ENCODE data around the gene MOB2. TPM values are rescaled to one million over a fixed set of nuclear protein-coding genes. Genes with fewer than 3 reads are reported as not detected.
A peak's percentile ranks its signal among the peaks of the same experiment; 100 is the strongest.

MOB2 gene, protein sequence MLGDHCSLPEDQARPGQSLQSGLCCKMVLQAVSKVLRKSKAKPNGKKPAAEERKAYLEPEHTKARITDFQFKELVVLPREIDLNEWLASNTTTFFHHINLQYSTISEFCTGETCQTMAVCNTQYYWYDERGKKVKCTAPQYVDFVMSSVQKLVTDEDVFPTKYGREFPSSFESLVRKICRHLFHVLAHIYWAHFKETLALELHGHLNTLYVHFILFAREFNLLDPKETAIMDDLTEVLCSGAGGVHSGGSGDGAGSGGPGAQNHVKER
- total RNA-seq (10 to 100 TPM; 13.7 to 23.3 (median 17.7) TPM), polyA plus RNA-seq (10 to 100 TPM; 25.1 to 30.4 TPM)

DNA sequence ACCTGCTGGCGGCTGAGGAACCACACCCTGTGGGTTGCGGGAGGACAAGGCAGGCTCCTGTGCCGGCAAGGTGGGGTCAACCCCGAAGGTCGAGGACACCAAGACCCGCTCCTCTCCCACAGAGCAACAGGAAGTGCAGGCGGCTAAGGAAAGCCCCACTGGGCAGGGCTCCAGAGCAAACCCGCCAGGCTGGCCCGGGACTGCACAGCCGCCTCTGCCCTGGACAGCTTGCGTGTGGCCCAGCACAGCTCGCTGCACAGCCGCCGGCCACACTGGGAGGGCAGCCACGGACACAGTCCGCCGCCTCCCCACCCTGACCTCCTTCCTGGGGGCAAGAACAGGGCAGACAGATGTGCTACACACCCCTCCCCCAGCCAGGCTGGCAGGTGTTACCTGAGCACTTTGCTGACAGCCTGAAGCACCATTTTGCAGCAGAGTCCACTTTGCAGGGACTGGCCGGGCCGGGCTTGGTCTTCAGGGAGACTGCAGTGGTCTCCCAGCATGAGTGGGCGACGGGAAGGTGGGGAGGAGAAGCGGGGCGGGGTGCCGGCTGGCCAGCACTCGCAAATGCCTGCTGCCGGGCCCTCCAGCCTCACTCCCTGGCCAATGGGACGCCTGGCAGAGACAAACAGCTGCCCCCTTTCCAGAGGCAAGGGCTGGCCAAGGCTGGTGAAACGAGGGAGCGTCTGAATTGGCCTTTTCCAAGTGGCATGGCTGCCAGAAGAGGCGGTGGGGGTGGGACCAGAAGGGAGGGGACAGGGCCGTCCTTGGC is at the start of gene MOB2:
Gene MOB2 (minus strand): TSS at position 726 of the 772 bp plus-strand sequence. CDS start 223 bp downstream, at position 503.
- intact Hi-C loops (cut with DNase I): no loop called here
- peak within 1 kb of the TSS in 2 of 4 donors; percentile 33 to 41 for H3K27ac ChIP-seq
- TF ChIP-seq, protein P1, sequence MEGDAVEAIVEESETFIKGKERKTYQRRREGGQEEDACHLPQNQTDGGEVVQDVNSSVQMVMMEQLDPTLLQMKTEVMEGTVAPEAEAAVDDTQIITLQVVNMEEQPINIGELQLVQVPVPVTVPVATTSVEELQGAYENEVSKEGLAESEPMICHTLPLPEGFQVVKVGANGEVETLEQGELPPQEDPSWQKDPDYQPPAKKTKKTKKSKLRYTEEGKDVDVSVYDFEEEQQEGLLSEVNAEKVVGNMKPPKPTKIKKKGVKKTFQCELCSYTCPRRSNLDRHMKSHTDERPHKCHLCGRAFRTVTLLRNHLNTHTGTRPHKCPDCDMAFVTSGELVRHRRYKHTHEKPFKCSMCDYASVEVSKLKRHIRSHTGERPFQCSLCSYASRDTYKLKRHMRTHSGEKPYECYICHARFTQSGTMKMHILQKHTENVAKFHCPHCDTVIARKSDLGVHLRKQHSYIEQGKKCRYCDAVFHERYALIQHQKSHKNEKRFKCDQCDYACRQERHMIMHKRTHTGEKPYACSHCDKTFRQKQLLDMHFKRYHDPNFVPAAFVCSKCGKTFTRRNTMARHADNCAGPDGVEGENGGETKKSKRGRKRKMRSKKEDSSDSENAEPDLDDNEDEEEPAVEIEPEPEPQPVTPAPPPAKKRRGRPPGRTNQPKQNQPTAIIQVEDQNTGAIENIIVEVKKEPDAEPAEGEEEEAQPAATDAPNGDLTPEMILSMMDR (IDR thresholded peaks at IDR 0.05): no peak
- H3K36me3 ChIP-seq: no peaks in the 10 kb centered on the region
- no peaks in the 10 kb centered on the region for H3K27me3 ChIP-seq
- H3K4me3 ChIP-seq: no peak within 1 kb of the TSS
- peak in 5 of 6 donors; percentile 43 to 84 (median 61) for DNase-seq
- H3K4me1 ChIP-seq: peaks cover 0 to 9% (median 5%) of the 10 kb centered on the region in 3 donors
- peak; percentile 59 to 84 (median 71) for ATAC-seq
- H3K9me3 ChIP-seq: no peaks in the 10 kb centered on the region
- FAIRE-seq: peak; percentile 51
- WGBS, 2 donors: 57 to 65% methylated on average over 31 of the region's 31 CpGs

GRCh38 chr11:1534682-1535081 is 48.1 kb upstream of the MOB2 start:
- TF ChIP-seq, protein P1 (IDR thresholded peaks at IDR 0.05): no peak
- Histone ChIP-seq H3K4me1 (no peaks in the 10 kb centered on the region), H3K9me3 (no peaks in the 10 kb centered on the region), H3K36me3 (no peaks in the 10 kb centered on the region), H3K27ac (no peak overlapping the region), H3K4me3 (no peak overlapping the region), H3K27me3 (no peaks in the 10 kb centered on the region)
- WGBS, 2 donors: 84 to 85% methylated on average over 14 of the region's 14 CpGs
- intact Hi-C loops (cut with DNase I): no loop called here
- DNase-seq (peak in 1 of 6 donors; percentile 31), FAIRE-seq (no peak), ATAC-seq (peak in 1 of 4 donors; percentile 13)

GRCh38 chr11:1534171-1534570 is 47.6 kb upstream of the MOB2 start:
- FAIRE-seq (no peak), DNase-seq (peak in 1 of 6 donors; percentile 13), ATAC-seq (no peak)
- Histone ChIP-seq H3K27me3 (no peaks in the 10 kb centered on the region), H3K27ac (no peak overlapping the region), H3K4me1 (no peaks in the 10 kb centered on the region), H3K36me3 (no peaks in the 10 kb centered on the region), H3K4me3 (no peak overlapping the region), H3K9me3 (no peaks in the 10 kb centered on the region)
- whole genome bisulfite sequencing, 2 donors: 84 to 86% methylated on average over 7 of the region's 7 CpGs
- intact Hi-C loops (cut with DNase I): no loop called here
- TF ChIP-seq, protein P1 (IDR thresholded peaks at IDR 0.05): no peak

DNA sequence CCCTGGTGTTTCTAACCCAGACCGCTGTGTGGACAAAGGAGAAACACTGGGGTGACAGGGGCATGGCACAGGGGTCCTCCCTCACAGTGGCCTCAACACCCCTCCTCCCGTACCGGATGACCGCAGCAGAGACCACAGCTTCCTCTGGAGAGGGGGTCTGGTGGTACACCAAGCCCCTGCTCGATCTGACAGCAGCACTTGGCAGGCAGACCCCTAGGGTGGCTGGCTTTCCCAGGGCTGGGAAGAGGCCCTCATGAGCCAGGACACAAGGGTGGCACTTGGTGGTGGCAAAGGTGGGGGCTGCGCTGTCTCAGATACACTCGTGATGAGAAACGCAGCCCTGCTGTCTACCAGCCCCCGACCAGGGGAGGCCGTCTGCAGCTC is 46.8 kb upstream of the MOB2 start:
- Histone ChIP-seq H3K27ac (no peak overlapping the region), H3K27me3 (no peaks in the 10 kb centered on the region), H3K36me3 (no peaks in the 10 kb centered on the region), H3K9me3 (no peaks in the 10 kb centered on the region), H3K4me3 (no peak overlapping the region), H3K4me1 (no peaks in the 10 kb centered on the region)
- intact Hi-C loops (cut with DNase I): no loop called here
- 91 to 95% methylated on average over 10 of the region's 10 CpGs for WGBS, 2 donors
- FAIRE-seq: no peak
- peak in 1 of 6 donors; percentile 58 for DNase-seq
- ATAC-seq: no peak
- TF ChIP-seq, protein P1 (IDR thresholded peaks at IDR 0.05): no peak

All from pancreas (tissue), 10 donors.